D341Med (cell line): ENCODE measurements around the gene SOS1.
"Not testable (repeated sequence)": the region's sequence is repeated elsewhere in the genome, so short reads cannot be mapped to it uniquely, and the experiment has no call there.

Experiments
- DNase-seq: peaks from one replicate; pipeline ENCODE4 v3.0.0; 2012; ENCODE audit warnings: low spot score

Gene SOS1

GRCh38 chr2:39138837-39139211, 18.0 kb upstream of the SOS1 start:
- DNase-seq, result no peak

GRCh38 chr2:39138187-39138836, 17.5 kb upstream of the SOS1 start:
- not testable (repeated sequence) for DNase-seq

- no peak for DNase-seq
These were observed 15.9 kb upstream of the SOS1 start for GRCh38 chr2:39136799-39137198.

- DNase-seq, result no peak
These were observed 14.9 kb upstream of the SOS1 start for GRCh38 chr2:39135690-39136259.

- DNase-seq, result no peak
These were observed 12.5 kb upstream of the SOS1 start for GRCh38 chr2:39133215-39133851.

- DNase-seq, result no peak
These were observed 8.1 kb upstream of the SOS1 start for GRCh38 chr2:39128919-39129391.

- DNase-seq, result no peak
These were observed 7.1 kb upstream of the SOS1 start for GRCh38 chr2:39127973-39128372.

- peak; percentile 39 for DNase-seq
These were observed 3.9 kb upstream of the SOS1 start for GRCh38 chr2:39124746-39125057.

- peak; percentile 93 for DNase-seq
These were observed 3.3 kb upstream of the SOS1 start for GRCh38 chr2:39124000-39124745.

- no peak for DNase-seq
These were observed 2.7 kb upstream of the SOS1 start for GRCh38 chr2:39123436-39123999.

GRCh38 chr2:39121523-39122063, 742 bp upstream of the SOS1 start:
- no peak for DNase-seq

GRCh38 chr2:39120521-39120770, 405 bp downstream of the SOS1 start:
- no peak for DNase-seq

GRCh38 chr2:39119732-39120520, 925 bp downstream of the SOS1 start:
- peak; percentile 84 for DNase-seq

GRCh38 chr2:39118786-39119499, 1.9 kb downstream of the SOS1 start:
- DNase-seq, result peak; percentile 33

GRCh38 chr2:39115556-39115955, 5.3 kb downstream of the SOS1 start:
- DNase-seq, result no peak

- no peak for DNase-seq
These were observed 6.1 kb downstream of the SOS1 start for GRCh38 chr2:39114771-39115170.

GRCh38 chr2:39109537-39109936, 11.3 kb downstream of the SOS1 start:
- DNase-seq, result no peak

- no peak for DNase-seq
These were observed 12.5 kb downstream of the SOS1 start for GRCh38 chr2:39108377-39108776.

GRCh38 chr2:39107724-39108273, 13.1 kb downstream of the SOS1 start:
- DNase-seq, result peak; percentile 26

- peak; percentile 72 for DNase-seq
These were observed 13.7 kb downstream of the SOS1 start for GRCh38 chr2:39107156-39107555.
